Adipose tissue (tissue), 3 donors: ENCODE data around the gene CCL25. TPM values are rescaled to one million over a fixed set of nuclear protein-coding genes. Genes with fewer than 3 reads are reported as not detected.
"Not testable (repeated sequence)": the region's sequence is repeated elsewhere in the genome, so short reads cannot be mapped to it uniquely, and the experiment has no call there.

Source experiments
- H3K27ac ChIP-seq: one replicate; pipeline ENCODE4 v1.5.1; 2013; ENCODE audit warnings: low read depth, low read length
- WGBS, 3 donors: extraction: QIAGEN DNeasy Blood & Tissue Kit; methylation state at CpG; one replicate each; pipeline ENCODE4 v1.1.7; 2013; 5-methylcytosine and 5-hydroxymethylcytosine counted together
- polyA plus RNA-seq, 3 donors: library from polyadenylated mRNA; stranded (reverse); fragments of 200-250 nt; gene quantifications; one replicate each; pipeline ENCODE4 v1.2.3, GENCODE V29; 2013
- donor health status: healthy with polysubstance abuse.
- donor health status: Bipolar disorder and iron deficiency.
- donor health status: healthy.

Gene CCL25
- polyA plus RNA-seq, result under 1 TPM in 1 of 3 donors, not detected in 2; 0.07 TPM

GRCh38 chr19:8052464-8052859 lies at the start of gene CCL25:
TSS of gene CCL25 (plus strand) at chr19:8052760. CDS start at chr19:8053050, 290 bp downstream.
- WGBS, 3 donors, result 61 to 76% (median 73%) methylated on average over 7 of the region's 7 CpGs
- no peak within 1 kb of the TSS for H3K27ac ChIP-seq

- H3K27ac ChIP-seq, result no peak overlapping the region
- 49 to 63% (median 61%) methylated on average over 6 of the region's 6 CpGs for WGBS, 3 donors
Measured at GRCh38 chr19:8004001-8004400, 48.6 kb upstream of the CCL25 start.

- no peak overlapping the region for H3K27ac ChIP-seq
- WGBS, 3 donors, result 0 to 1% (median 1%) methylated on average over 45 to 72 of the region's 74 CpGs
Measured at GRCh38 chr19:8004723-8005513, 47.6 kb upstream of the CCL25 start.

- H3K27ac ChIP-seq, result no peak within 1 kb of the TSS
- WGBS, 3 donors, result 0 to 1% (median 0%) methylated on average over 48 to 98 of the region's 98 CpGs
Measured at GRCh38 chr19:8005534-8006256, 46.9 kb upstream of the CCL25 start, which contains the start of gene ELAVL1. TSS of gene ELAVL1 (minus strand) at chr19:8005641. CDS start at chr19:7991815, 13,826 bp downstream.

- 66 to 73% (median 72%) methylated on average over 14 of the region's 14 CpGs for WGBS, 3 donors
- H3K27ac ChIP-seq, result no peak overlapping the region
Measured at GRCh38 chr19:8017808-8018207, 34.8 kb upstream of the CCL25 start.

GRCh38 chr19:8020681-8021080 lies 31.9 kb upstream of the CCL25 start:
- WGBS, 3 donors, result 76 to 87% (median 82%) methylated on average over 9 of the region's 9 CpGs
- H3K27ac ChIP-seq, result no peak overlapping the region

GRCh38 chr19:8021374-8021773 lies 31.2 kb upstream of the CCL25 start:
- 86 to 91% (median 88%) methylated on average over 8 of the region's 8 CpGs for WGBS, 3 donors
- no peak overlapping the region for H3K27ac ChIP-seq

- WGBS, 3 donors, result 79 to 83% (median 83%) methylated on average over 13 of the region's 13 CpGs
Measured at GRCh38 chr19:8022275-8022674, 30.3 kb upstream of the CCL25 start.

GRCh38 chr19:8023371-8023770 lies 29.2 kb upstream of the CCL25 start:
- 83 to 91% (median 85%) methylated on average over 5 of the region's 5 CpGs for WGBS, 3 donors
- no peak overlapping the region for H3K27ac ChIP-seq

More at GRCh38 chr19:8022275-8022674, 30.3 kb upstream of the CCL25 start:
- H3K27ac ChIP-seq, result no peak overlapping the region

GRCh38 chr19:8024256-8024655 lies 28.3 kb upstream of the CCL25 start:
- WGBS, 3 donors, result 96 to 98% (median 97%) methylated on average over 3 of the region's 3 CpGs
- H3K27ac ChIP-seq, result not testable (repeated sequence)

- no peak overlapping the region for H3K27ac ChIP-seq
- WGBS, 3 donors, result 72 to 85% (median 82%) methylated on average over 5 of the region's 5 CpGs
Measured at GRCh38 chr19:8025316-8025715, 27.2 kb upstream of the CCL25 start.

GRCh38 chr19:8028951-8029491 lies 23.5 kb upstream of the CCL25 start:
- WGBS, 3 donors, result 41 to 58% (median 45%) methylated on average over 12 of the region's 12 CpGs
- no peak overlapping the region for H3K27ac ChIP-seq

- WGBS, 3 donors, result 82 to 91% (median 85%) methylated on average over 8 of the region's 8 CpGs
- no peak overlapping the region for H3K27ac ChIP-seq
Measured at GRCh38 chr19:8030960-8031359, 21.6 kb upstream of the CCL25 start.

- WGBS, 3 donors, result 64 to 74% (median 68%) methylated on average over 19 to 22 of the region's 22 CpGs
- H3K27ac ChIP-seq, result not testable (repeated sequence)
Measured at GRCh38 chr19:8033287-8034177, 19.0 kb upstream of the CCL25 start.

GRCh38 chr19:8034178-8034525 lies 18.4 kb upstream of the CCL25 start:
- WGBS, 3 donors, result 87 to 91% (median 88%) methylated on average over 6 of the region's 6 CpGs
- H3K27ac ChIP-seq, result no peak overlapping the region

- no peak overlapping the region for H3K27ac ChIP-seq
- 60 to 71% (median 71%) methylated on average over 7 of the region's 7 CpGs for WGBS, 3 donors
Measured at GRCh38 chr19:8036434-8037099, 16.0 kb upstream of the CCL25 start.

- H3K27ac ChIP-seq, result no peak overlapping the region
- WGBS, 3 donors, result 73 to 80% (median 79%) methylated on average over 6 of the region's 6 CpGs
Measured at GRCh38 chr19:8038815-8039214, 13.7 kb upstream of the CCL25 start.

- 96 to 99% (median 98%) methylated on average over 3 of the region's 3 CpGs for WGBS, 3 donors
- H3K27ac ChIP-seq, result no peak overlapping the region
Measured at GRCh38 chr19:8039231-8039630, 13.3 kb upstream of the CCL25 start.
